HCT116 (cell line): ENCODE measurements around the gene EYA4. TPM values are rescaled to one million over a fixed set of nuclear protein-coding genes. Genes with fewer than 3 reads are reported as not detected.

ENCODE experiments used
- ATAC-seq: fragments of 200-7000 bp; cut with Tn5 transposase; 2 replicates; pipeline ENCODE4 v1.9.1; 2020; ENCODE audit warnings: mild to moderate bottlenecking, moderate library complexity
- BruUV-seq: library from RNA; stranded (reverse); fragments of 400-500 nt; replicated peaks from 2 replicates; lab custom pipeline; 2021; lab: Mats Ljungman, UMichigan
- CTCF ChIA-PET: fragments of 300-600 bp; sonication (Branson Sonifier 250); formaldehyde crosslinking; loops from one replicate; lab custom pipeline; 2021; ENCODE audit warnings: antibody characterized with exemption; lab: Charles Lee
- POLR2A ChIA-PET: fragments of 300-600, 350-600 bp; sonication (Branson Sonifier 250); formaldehyde crosslinking; loops from one replicate; lab custom pipeline; 2021; ENCODE audit warnings: antibody characterized with exemption; lab: Charles Lee
- RAD21 ChIA-PET, 2 experiments: fragments of 300-600 bp; sonication (Branson Sonifier 250); formaldehyde crosslinking; loops; one replicate each; lab custom pipeline; 2023; ENCODE audit warnings: low total read pairs in 2 of 2; ENCODE audit not compliant: uncharacterized antibody in 2 of 2, unreplicated experiment in 2 of 2, low non-redundant PET in 1 of 2; lab: Charles Lee
- DNase-seq: peaks from one replicate; pipeline ENCODE4 v3.0.0-alpha.2; 2010; ENCODE audit warnings: low read depth, low spot score
- H2AFZ ChIP-seq: fragments of 200-600 bp; shearing (Covaris generic), sonication (generic); 2 replicates; pipeline ENCODE4 v1.6.1; 2017; ENCODE audit warnings: low read depth, mixed run types, mixed read lengths, antibody characterized with exemption, low read length; ENCODE audit not compliant: poor library complexity, severe bottlenecking
- H3K27ac ChIP-seq: 2 replicates; pipeline ENCODE4 v1.5.1; 2012; ENCODE audit warnings: low read depth, low read length
- H3K27me3 ChIP-seq: fragments of 200-600 bp; sonication (generic); 2 replicates; pipeline ENCODE4 v1.6.1; 2016; ENCODE audit warnings: mixed run types, low read length, mixed read lengths; ENCODE audit not compliant: insufficient read depth
- H3K36me3 ChIP-seq, 2 experiments: fragments of 200-500 bp in 1 of 2; fragments of 200-600 bp in 1 of 2; sonication (Bioruptor generic) in 1 of 2; sonication (generic) in 1 of 2; 2 replicates each; pipeline versions ENCODE4 v1.5.1 to v1.6.1; 2014 to 2016; ENCODE audit warnings: low read length in 2 of 2, inconsistent platforms in 1 of 2, mixed read lengths in 1 of 2, mixed run types in 1 of 2; ENCODE audit not compliant: insufficient read depth in 2 of 2, control insufficient read depth in 1 of 2
- H3K4me1 ChIP-seq, 2 experiments: fragments of 200-600 bp in 1 of 2; sonication (generic) in 1 of 2; 2 replicates each; pipeline versions ENCODE4 v1.5.1 to v1.6.1; 2012 to 2017; ENCODE audit warnings: low read length in 2 of 2, inconsistent platforms in 1 of 2, mild to moderate bottlenecking in 1 of 2, mixed read lengths in 1 of 2, mixed run types in 1 of 2, moderate library complexity in 1 of 2; ENCODE audit not compliant: insufficient read depth in 2 of 2, control insufficient read depth in 1 of 2
- H3K4me2 ChIP-seq: fragments of 200-600 bp; sonication (generic); 2 replicates; pipeline ENCODE4 v1.6.1; 2017; ENCODE audit warnings: mixed run types, low read length, mixed read lengths
- H3K4me3 ChIP-seq, 2 experiments: fragments of 200-600 bp in 1 of 2; sonication (generic) in 1 of 2; replicated peaks in 1 of 2; 2 replicates each; pipeline ENCODE4 v1.5.1; 2011 to 2016; ENCODE audit warnings: low read length in 2 of 2, control low read depth in 1 of 2, low read depth in 1 of 2, mild to moderate bottlenecking in 1 of 2, mixed read lengths in 1 of 2, mixed run types in 1 of 2
- H3K79me2 ChIP-seq: fragments of 200-600 bp; sonication (generic); 2 replicates; pipeline ENCODE4 v1.6.1; 2017; ENCODE audit warnings: mild to moderate bottlenecking, mixed run types, low read length, moderate library complexity, mixed read lengths; ENCODE audit not compliant: insufficient read depth
- H3K9ac ChIP-seq: fragments of 200-600 bp; sonication (generic); 2 replicates; pipeline ENCODE4 v1.6.1; 2016; ENCODE audit warnings: low read length, mixed read lengths
- H3K9me2 ChIP-seq: fragments of 200-600 bp; sonication (generic), shearing (Covaris generic); 2 replicates; pipeline ENCODE4 v1.6.1; 2017; ENCODE audit warnings: mixed run types, mild to moderate bottlenecking, moderate library complexity; ENCODE audit not compliant: insufficient read depth
- H3K9me3 ChIP-seq, 2 experiments: fragments of 200-500 bp in 1 of 2; fragments of 200-600 bp in 1 of 2; sonication (Bioruptor generic) in 1 of 2; sonication (generic) in 1 of 2; 2 replicates each; pipeline ENCODE4 v1.6.1; 2014 to 2017; ENCODE audit warnings: low read length in 2 of 2, mixed read lengths in 2 of 2, inconsistent platforms in 1 of 2, low read depth in 1 of 2, mild to moderate bottlenecking in 1 of 2, mixed run types in 1 of 2, moderate library complexity in 1 of 2; ENCODE audit not compliant: control insufficient read depth in 1 of 2, insufficient read depth in 1 of 2
- H4K20me1 ChIP-seq: fragments of 200-600 bp; sonication (generic), shearing (Covaris generic); 2 replicates; pipeline ENCODE4 v1.6.1; 2017; ENCODE audit warnings: mixed run types, mild to moderate bottlenecking, moderate library complexity; ENCODE audit not compliant: insufficient read depth
- ATF3 ChIP-seq: IDR thresholded peaks from 2 replicates; pipeline ENCODE4 v1.6.1; 2012
- CEBPB ChIP-seq: IDR thresholded peaks from 2 replicates; pipeline ENCODE4 v1.6.1; 2012; ENCODE audit warnings: low read depth
- CTCF ChIP-seq, 3 experiments: fragments of 200-600 bp in 1 of 3; sonication (generic) in 1 of 3; IDR thresholded peaks in 2 of 3; conservative IDR thresholded peaks in 1 of 3; 2 replicates each; pipeline ENCODE4 v1.5.1; 2012 to 2017; ENCODE audit warnings: low read depth in 2 of 3, low read length in 2 of 3, antibody characterized with exemption in 1 of 3, borderline replicate concordance in 1 of 3, control low read depth in 1 of 3, mild to moderate bottlenecking in 1 of 3, mixed read lengths in 1 of 3, mixed run types in 1 of 3, moderate library complexity in 1 of 3; ENCODE audit not compliant: insufficient read depth in 1 of 3
- ELF1 ChIP-seq: IDR thresholded peaks from 2 replicates; pipeline ENCODE4 v1.6.1; 2012; ENCODE audit warnings: low read depth, borderline replicate concordance
- EZH2 ChIP-seq: fragments of 200-600 bp; sonication (generic); IDR thresholded peaks from 2 replicates; pipeline ENCODE4 v1.6.1; 2017; ENCODE audit warnings: antibody characterized with exemption, mixed run types
- EZH2phosphoT487 ChIP-seq: fragments of 200-600 bp; IDR thresholded peaks from 2 replicates; pipeline ENCODE4 v1.6.1; 2018; ENCODE audit warnings: antibody characterized with exemption, borderline replicate concordance
- FOSL1 ChIP-seq: IDR thresholded peaks from 2 replicates; pipeline ENCODE4 v1.6.1; 2012; ENCODE audit warnings: low read depth
- JUND ChIP-seq: IDR thresholded peaks from 2 replicates; pipeline ENCODE4 v1.6.1; 2012
- MAX ChIP-seq: IDR thresholded peaks from 2 replicates; pipeline ENCODE4 v1.6.1; 2012
- POLR2A ChIP-seq: IDR thresholded peaks from 2 replicates; pipeline ENCODE4 v1.7.0; 2011; ENCODE audit warnings: borderline replicate concordance; ENCODE audit not compliant: insufficient read depth, insufficient read length; ENCODE audit errors: extremely low read depth
- POLR2AphosphoS5 ChIP-seq: IDR thresholded peaks from 2 replicates; pipeline ENCODE4 v1.6.1; 2011; ENCODE audit warnings: mild to moderate bottlenecking, low read depth, low read length, moderate library complexity
- RAD21 ChIP-seq: IDR thresholded peaks from 2 replicates; pipeline ENCODE4 v1.6.1; 2012; ENCODE audit warnings: low read depth, mild to moderate bottlenecking
- REST ChIP-seq: IDR thresholded peaks from 2 replicates; pipeline ENCODE4 v1.6.1; 2012; ENCODE audit warnings: low read depth
- SIN3A ChIP-seq: IDR thresholded peaks from 2 replicates; pipeline ENCODE4 v1.6.1; 2012; ENCODE audit warnings: low read depth
- SP1 ChIP-seq: IDR thresholded peaks from 2 replicates; pipeline ENCODE4 v1.6.1; 2012; ENCODE audit warnings: low read depth
- SRF ChIP-seq: IDR thresholded peaks from 2 replicates; pipeline ENCODE4 v1.6.1; 2012; ENCODE audit warnings: low read depth
- TCF7L2 ChIP-seq: IDR thresholded peaks from 2 replicates; pipeline ENCODE4 v1.7.0; 2011; ENCODE audit warnings: borderline replicate concordance, inconsistent platforms; ENCODE audit not compliant: insufficient read depth, insufficient read length; ENCODE audit errors: extremely low read depth
- YY1 ChIP-seq: IDR thresholded peaks from 2 replicates; pipeline ENCODE4 v1.6.1; 2011; ENCODE audit warnings: low read length, low read depth, moderate library complexity, mild to moderate bottlenecking; ENCODE audit not compliant: insufficient replicate concordance; ENCODE audit errors: extremely low read depth
- ZFX ChIP-seq: fragments of 450-650 bp; IDR thresholded peaks from 2 replicates; pipeline ENCODE4 v1.6.1; 2017
- ZNF274 ChIP-seq: fragments of 200-500 bp; sonication (Bioruptor generic); IDR thresholded peaks from 2 replicates; pipeline ENCODE4 v1.6.1; 2014; ENCODE audit warnings: mild to moderate bottlenecking, low read depth, low read length, inconsistent platforms
- intact Hi-C: fragments of 100-400 bp; cut with micrococcal nuclease; formaldehyde crosslinking; loops from 2 replicates; pipeline ENCODE4 v1.10.0; 2022
- total RNA-seq: library from RNA; stranded (reverse); gene quantifications from one replicate; pipeline ENCODE4 v1.2.1, GENCODE V29; 2021; ENCODE audit not compliant: unreplicated experiment

The EYA4 gene
- total RNA-seq, 1 experiment from 2014 or later, result not detected

- H3K27ac ChIP-seq, result peak overlapping the region; percentile 76
- H3K4me3 ChIP-seq, result peak overlapping the region; percentile 41 to 55
- ATAC-seq, result peak; percentile 97
- TSS peak; percentile 71 for BruUV-seq
- H3K9ac ChIP-seq, result peak overlapping the region; percentile 48
- ChIA-PET RAD21 (interaction anchor here (0.8 to 2.5 kb wide), 8 partner anchors 176 to 355 kb away, joined by 4 to 30 read pairs (median 6); no protein-coding TSS in a partner anchor), CTCF (interaction anchor here (0.7 to 6.3 kb wide), 24 partner anchors 9 to 528 kb away, joined by 3 to 193 read pairs (median 4); no protein-coding TSS in a partner anchor), POLR2A (interaction anchor here (0.9 to 2.1 kb wide), 4 partner anchors 176 to 349 kb away, joined by 3 to 16 read pairs (median 4); no protein-coding TSS in a partner anchor)
- peak overlapping the region; percentile 93 for H2AFZ ChIP-seq
- no peaks in the 10 kb centered on the region for H3K27me3 ChIP-seq
- peak overlapping the region; percentile 83 for H3K4me2 ChIP-seq
- no peaks in the 10 kb centered on the region for H4K20me1 ChIP-seq
- no peaks in the 10 kb centered on the region for H3K36me3 ChIP-seq
- peaks cover 4 to 14% of the 10 kb centered on the region in 2 experiments for H3K4me1 ChIP-seq
- peak; percentile 87 for DNase-seq
- no peaks in the 10 kb centered on the region for H3K79me2 ChIP-seq
- intact Hi-C loops, result loop anchor here (1.0 to 2.0 kb wide), 4 partner anchors 268 to 528 kb away; no protein-coding TSS in a partner anchor
- H3K9me2 ChIP-seq, result no peaks in the 10 kb centered on the region
- no peaks in the 10 kb centered on the region for H3K9me3 ChIP-seq
- TF ChIP-seq SP1 (peak; percentile 66), RAD21 (peak; percentile 87), ZFX (no peak), CEBPB (0 out of 2 replicates have a peak, but pooled peaks have one; percentile 31), ZNF274 (no peak), ELF1 (no peak), FOSL1 (peak; percentile 82), TCF7L2 (peak; percentile 78), SRF (peak; percentile 59; the same call in 1 of the 2 replicates), CTCF (IDR thresholded peaks at IDR 0.05 in 2 of 3, conservative IDR thresholded peaks at IDR 0.05 in 1 of 3; ENCODE audit: borderline replicate concordance in 1 of 3, insufficient read depth in 1 of 3, low read depth in 2 of 3, low read length in 2 of 3) (peak; percentile 90 to 98 (median 94)), EZH2phosphoT487 (no peak), POLR2AphosphoS5 (no peak; the same call in 1 of the 2 replicates), POLR2A (no peak), EZH2 (no peak), JUND (peak; percentile 81), YY1 (no peak), SIN3A (peak; percentile 62), REST (no peak), MAX (peak; percentile 71), ATF3 (0 out of 2 replicates have a peak, but pooled peaks have one; percentile 28)
Measured at GRCh38 chr6:133568970-133569889, 328.1 kb downstream of the EYA4 start.
